H9 (cell line): Measurements from ENCODE around the gene SGSM2. TPM values are rescaled to one million over a fixed set of nuclear protein-coding genes. Genes with fewer than 3 reads are reported as not detected.

ENCODE experiments used
- DNase-seq: peaks from one replicate; pipeline ENCODE4 v3.0.0-alpha.2; 2017
- H2AFZ ChIP-seq: one replicate; pipeline ENCODE4 v1.6.1; 2013; ENCODE audit warnings: mild to moderate bottlenecking, low read length, control low read depth, moderate library complexity
- H2AK5ac ChIP-seq: 2 replicates; pipeline ENCODE4 v1.6.1; 2013; ENCODE audit warnings: low read length, control low read depth, mixed read lengths; ENCODE audit not compliant: insufficient read length
- H2BK120ac ChIP-seq: one replicate; pipeline ENCODE4 v1.6.1; 2013; ENCODE audit warnings: low read depth, mild to moderate bottlenecking, low read length, control low read depth, inconsistent platforms; ENCODE audit not compliant: poor library complexity, severe bottlenecking
- H2BK12ac ChIP-seq: 2 replicates; pipeline ENCODE4 v1.6.1; 2013; ENCODE audit warnings: low read length, control low read depth, mixed read lengths, low read depth; ENCODE audit not compliant: insufficient read length
- H2BK15ac ChIP-seq: 2 replicates; pipeline ENCODE4 v1.6.1; 2013; ENCODE audit warnings: low read depth, low read length, control low read depth
- H2BK20ac ChIP-seq: one replicate; pipeline ENCODE4 v1.6.1; 2013; ENCODE audit warnings: low read depth, mild to moderate bottlenecking, low read length, control low read depth, inconsistent platforms; ENCODE audit not compliant: poor library complexity, severe bottlenecking
- H2BK5ac ChIP-seq: 2 replicates; pipeline ENCODE4 v1.6.1; 2013; ENCODE audit warnings: low read length, control low read depth, mixed read lengths; ENCODE audit not compliant: insufficient read length
- H3K14ac ChIP-seq: 2 replicates; pipeline ENCODE4 v1.6.1; 2013; ENCODE audit warnings: low read length, control low read depth; ENCODE audit not compliant: insufficient read depth
- H3K18ac ChIP-seq: 2 replicates; pipeline ENCODE4 v1.6.1; 2013; ENCODE audit warnings: low read depth, mild to moderate bottlenecking, mixed read lengths, low read length, control low read depth; ENCODE audit not compliant: insufficient read length
- H3K23ac ChIP-seq: 2 replicates; pipeline ENCODE4 v1.6.1; 2013; ENCODE audit warnings: low read length, control low read depth, mixed read lengths, low read depth; ENCODE audit not compliant: insufficient read length
- H3K23me2 ChIP-seq: 2 replicates; pipeline ENCODE4 v1.6.1; 2013; ENCODE audit warnings: low read depth, mild to moderate bottlenecking, mixed read lengths, low read length, control low read depth; ENCODE audit not compliant: insufficient read length, poor library complexity, severe bottlenecking
- H3K27ac ChIP-seq: 2 replicates; pipeline ENCODE4 v1.5.1; 2013; ENCODE audit warnings: low read length, control low read depth, mixed read lengths, low read depth; ENCODE audit not compliant: insufficient read length
- H3K27me3 ChIP-seq: 2 replicates; pipeline ENCODE4 v1.6.1; 2013; ENCODE audit warnings: low read length, control low read depth, inconsistent platforms; ENCODE audit not compliant: insufficient read depth
- H3K4ac ChIP-seq: 2 replicates; pipeline ENCODE4 v1.6.1; 2013; ENCODE audit warnings: low read depth, mild to moderate bottlenecking, control low read depth, inconsistent platforms, low read length, moderate library complexity
- H3K4me1 ChIP-seq: 2 replicates; pipeline ENCODE4 v1.6.1; 2013; ENCODE audit warnings: low read length, control low read depth, inconsistent platforms; ENCODE audit not compliant: insufficient read depth
- H3K4me2 ChIP-seq: 2 replicates; pipeline ENCODE4 v1.6.1; 2013; ENCODE audit warnings: low read length, control low read depth, mixed read lengths; ENCODE audit not compliant: insufficient read length, insufficient read depth
- H3K56ac ChIP-seq: 2 replicates; pipeline ENCODE4 v1.6.1; 2013; ENCODE audit warnings: low read depth, mild to moderate bottlenecking, mixed read lengths, low read length, control low read depth; ENCODE audit not compliant: insufficient read length
- H3K79me1 ChIP-seq: 2 replicates; pipeline ENCODE4 v1.6.1; 2013; ENCODE audit warnings: low read depth, mild to moderate bottlenecking, moderate library complexity, low read length, control low read depth, inconsistent platforms; ENCODE audit not compliant: insufficient read depth, poor library complexity, severe bottlenecking
- H3K79me2 ChIP-seq: 2 replicates; pipeline ENCODE4 v1.6.1; 2013; ENCODE audit warnings: low read length, control low read depth, inconsistent platforms; ENCODE audit not compliant: insufficient read depth
- H3K9ac ChIP-seq: 2 replicates; pipeline ENCODE4 v1.6.1; 2013; ENCODE audit warnings: low read length, control low read depth, mixed read lengths; ENCODE audit not compliant: insufficient read length; ENCODE audit errors: extremely low read depth
- H3K9me3 ChIP-seq: one replicate; pipeline ENCODE4 v1.6.1; 2013; ENCODE audit warnings: low read depth, low read length, inconsistent platforms; ENCODE audit not compliant: control insufficient read depth
- H3T11ph ChIP-seq: one replicate; pipeline ENCODE4 v1.6.1; 2013; ENCODE audit warnings: mild to moderate bottlenecking, low read length, control low read depth, inconsistent platforms
- H4K20me1 ChIP-seq: one replicate; pipeline ENCODE4 v1.6.1; 2013; ENCODE audit not compliant: control insufficient read depth, insufficient read length, insufficient read depth
- H4K5ac ChIP-seq: 2 replicates; pipeline ENCODE4 v1.6.1; 2013; ENCODE audit warnings: low read depth, mild to moderate bottlenecking, mixed read lengths, low read length, control low read depth; ENCODE audit not compliant: insufficient read length
- H4K8ac ChIP-seq: replicated peaks from 2 replicates; pipeline ENCODE4 v1.6.1; 2013; ENCODE audit warnings: low read length, control low read depth, mixed read lengths, low read depth; ENCODE audit not compliant: insufficient read length
- H4K91ac ChIP-seq: 2 replicates; pipeline ENCODE4 v1.6.1; 2013; ENCODE audit warnings: low read depth, mild to moderate bottlenecking, moderate library complexity, mixed read lengths, low read length, control low read depth; ENCODE audit not compliant: insufficient read length
- H3K27ac Mint-ChIP-seq, 3 experiments: 2 replicates in 2 of 3; 3 replicates in 1 of 3; pipeline ENCODE4 v1.8.0; 2020 to 2021; ENCODE audit warnings: mixed read lengths in 3 of 3, mild to moderate bottlenecking in 1 of 3, moderate library complexity in 1 of 3
- H3K27me3 Mint-ChIP-seq: 2 replicates; pipeline ENCODE4 v1.8.0; 2021; ENCODE audit warnings: low read depth, mild to moderate bottlenecking, moderate library complexity, mixed read lengths
- H3K36me3 Mint-ChIP-seq, 3 experiments: 2 replicates in 2 of 3; 3 replicates in 1 of 3; pipeline ENCODE4 v1.8.0; 2020 to 2021; ENCODE audit warnings: low read depth in 3 of 3, mixed read lengths in 3 of 3; ENCODE audit not compliant: insufficient read depth in 1 of 3
- H3K4me1 Mint-ChIP-seq, 2 experiments: 2 replicates each; pipeline ENCODE4 v1.8.0; 2020; ENCODE audit warnings: mixed read lengths in 2 of 2
- H3K4me3 Mint-ChIP-seq, 2 experiments: 2 replicates in 1 of 2; 3 replicates in 1 of 2; pipeline ENCODE4 v1.8.0; 2020 to 2021; ENCODE audit warnings: mild to moderate bottlenecking in 2 of 2, mixed read lengths in 2 of 2, moderate library complexity in 1 of 2
- H3K9me3 Mint-ChIP-seq, 2 experiments: 2 replicates in 1 of 2; 3 replicates in 1 of 2; pipeline ENCODE4 v1.8.0; 2020; ENCODE audit warnings: mild to moderate bottlenecking in 2 of 2, mixed read lengths in 2 of 2, moderate library complexity in 1 of 2
- CTCF ChIP-seq: fragments of 200-600 bp; sonication (generic); conservative IDR thresholded peaks from 3 replicates; pipeline ENCODE4 v1.8.0; 2021; ENCODE audit warnings: antibody characterized with exemption, mild to moderate bottlenecking
- WGBS: extraction: QIAGEN DNeasy Blood & Tissue Kit; methylation state at CpG from one replicate; pipeline ENCODE4 v1.1.7; 2013; ENCODE audit warnings: missing lambda C conversion rate, low lambda C conversion rate, mixed read lengths; ENCODE audit not compliant: insufficient read length; ENCODE audit errors: extremely low coverage; 5-methylcytosine and 5-hydroxymethylcytosine counted together
- total RNA-seq: library from RNA; stranded (reverse); gene quantifications from 2 replicates; pipeline ENCODE4 v1.2.1, GENCODE V29; 2021

Gene SGSM2
- total RNA-seq, 1 experiment from 2014 or later, result 45.6 TPM

GRCh38 chr17:2321399-2321798, 15.9 kb upstream of the SGSM2 start:
- H2BK12ac ChIP-seq, result no peak overlapping the region
- no peak overlapping the region for H3K27ac ChIP-seq
- no peak for TF ChIP-seq CTCF
- no peak overlapping the region for H4K5ac ChIP-seq
- no peak overlapping the region for H2BK20ac ChIP-seq
- no peaks in the 10 kb centered on the region for H3K27me3 ChIP-seq
- H4K91ac ChIP-seq, result no peak overlapping the region
- no peaks in the 10 kb centered on the region for H3K4me1 ChIP-seq
- no peaks in the 10 kb centered on the region for H3K79me2 ChIP-seq
- no peaks in the 10 kb centered on the region for H3K4me1 Mint-ChIP-seq
- no CpG with 5 or more reads among the region's 1 CpG for WGBS
- no peak overlapping the region for H3T11ph ChIP-seq
- no peaks in the 10 kb centered on the region for H3K27me3 Mint-ChIP-seq
- no peaks in the 10 kb centered on the region for H3K9me3 Mint-ChIP-seq
- no peak overlapping the region for H3K4ac ChIP-seq
- no peak overlapping the region for H3K56ac ChIP-seq
- H3K27ac Mint-ChIP-seq, result no peak overlapping the region
- H2AK5ac ChIP-seq, result no peak overlapping the region
- no peaks in the 10 kb centered on the region for H3K9me3 ChIP-seq
- no peak overlapping the region for H2BK5ac ChIP-seq
- no peak overlapping the region for H2AFZ ChIP-seq
- no peak overlapping the region for H3K4me3 Mint-ChIP-seq
- H3K4me2 ChIP-seq, result no peak overlapping the region
- no peak overlapping the region for H4K8ac ChIP-seq
- H3K79me1 ChIP-seq, result no peaks in the 10 kb centered on the region
- H3K9ac ChIP-seq, result no peak overlapping the region
- peaks cover 43 to 50% (median 44%) of the 10 kb centered on the region in 3 experiments for H3K36me3 Mint-ChIP-seq
- H3K23me2 ChIP-seq, result no peaks in the 10 kb centered on the region
- no peak overlapping the region for H3K18ac ChIP-seq
- H4K20me1 ChIP-seq, result no peaks in the 10 kb centered on the region
- no peak overlapping the region for H2BK120ac ChIP-seq
- no peak overlapping the region for H2BK15ac ChIP-seq
- H3K14ac ChIP-seq, result no peak overlapping the region
- no peak overlapping the region for H3K23ac ChIP-seq
- no peak for DNase-seq
